Measurements from ENCODE around the gene GART.

DNA sequence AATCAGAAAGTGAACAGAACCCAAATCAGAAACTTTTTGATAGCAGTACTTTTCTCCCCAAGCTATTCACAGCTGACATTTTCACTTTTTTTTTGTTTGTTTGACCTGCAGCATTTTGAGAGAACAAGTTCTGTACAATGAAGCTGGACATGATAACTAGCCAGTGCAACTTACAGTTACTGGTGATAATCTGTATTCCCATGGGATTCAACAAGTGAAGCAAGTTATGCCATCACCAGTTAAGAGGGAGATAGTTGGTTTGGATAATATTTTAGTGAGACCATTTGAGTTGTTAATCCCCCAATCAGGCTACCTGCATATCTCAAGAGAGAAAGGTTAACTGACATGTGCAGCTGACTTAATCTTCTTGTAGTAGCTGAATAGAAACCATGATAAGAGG lies 19.0 kb upstream of the GART start:
- no peak for TF ChIP-seq POLR2A (IDR thresholded peaks at IDR 0.05; ENCODE audit: low read depth, low read length)
- TF ChIP-seq POLR2AphosphoS5 (IDR thresholded peaks at IDR 0.05; ENCODE audit: low read depth, low read length) = no peak; the same call in 1 of the 2 replicates
- TF ChIP-seq TAF1 (IDR thresholded peaks at IDR 0.05; ENCODE audit: low read depth, low read length) = no peak
- TF ChIP-seq POU2F2 (IDR thresholded peaks at IDR 0.05; ENCODE audit: low read depth, low read length) = no peak

All from GM12891 (cell line).